ENCODE data around the gene ZBTB45. TPM values are rescaled to one million over a fixed set of nuclear protein-coding genes. Genes with fewer than 3 reads are reported as not detected.

Gene ZBTB45
- total RNA-seq: 8.9 and 9.3 TPM in 2 replicates

GRCh38 chr19:58519355-58520256, at the start of gene ZBTB45:
ZBTB45 (minus strand) TSS chr19:58519810; CDS start chr19:58517673, 2,137 bp downstream.

GRCh38 chr19:58558066-58558622, 38.5 kb upstream of the ZBTB45 start, which contains the start of gene UBE2M:
UBE2M (minus strand) TSS chr19:58558611; CDS start chr19:58558381, 230 bp downstream.

GRCh38 chr19:58554494-58555368, 35.1 kb upstream of the ZBTB45 start, which contains the start of gene CHMP2A:
CHMP2A (minus strand) TSS chr19:58555105; CDS start chr19:58554212, 893 bp downstream.

GRCh38 chr19:58543826-58544590, 24.4 kb upstream of the ZBTB45 start, which contains the start of gene TRIM28:
TRIM28 (plus strand) TSS chr19:58544064; CDS start chr19:58544758, 694 bp downstream.

GRCh38 chr19:58511353-58512208, 8.0 kb downstream of the ZBTB45 start, which contains the start of gene SLC27A5:
SLC27A5 (minus strand) TSS chr19:58511992; CDS start chr19:58511955, 37 bp downstream.

GRCh38 chr19:58475714-58476497, 43.7 kb downstream of the ZBTB45 start, which contains the start of gene ZNF446:
ZNF446 (plus strand) TSS chr19:58476352; CDS start chr19:58477219, 867 bp downstream.

GRCh38 chr19:58466760-58467589, 52.6 kb downstream of the ZBTB45 start, which contains the start of gene ZNF324:
ZNF324 (plus strand) TSS chr19:58467080; CDS start chr19:58469186, 2,106 bp downstream.

Other genes with a start within 250 kb of the ZBTB45 start
- gene ZNF8, start 240.9 kb downstream of the ZBTB45 start, total RNA-seq: 6.3 and 7.6 TPM in 2 replicates
- 18.8 and 20.3 TPM in 2 replicates for gene ERVK3-1, start 214.4 kb downstream of the ZBTB45 start, total RNA-seq
- 3.0 and 4.2 TPM in 2 replicates for gene ZSCAN22, start 192.8 kb downstream of the ZBTB45 start, total RNA-seq
- gene A1BG, start 166.3 kb downstream of the ZBTB45 start, total RNA-seq: 10.5 and 11.5 TPM in 2 replicates
- gene ZNF497, start 157.1 kb downstream of the ZBTB45 start, total RNA-seq: 0.91 and 2.0 TPM in 2 replicates
- 1.4 and 1.9 TPM in 2 replicates for gene ZNF837, start 138.8 kb downstream of the ZBTB45 start, total RNA-seq
- gene RPS5, start 132.5 kb downstream of the ZBTB45 start, total RNA-seq: 1,369 and 1,523 TPM in 2 replicates
- 0.13 TPM in 1 of 2 replicates, not detected in the other for gene RNF225, start 124.2 kb downstream of the ZBTB45 start, total RNA-seq
- 16.0 and 25.3 TPM in 2 replicates for gene ZNF584, start 111.2 kb downstream of the ZBTB45 start, total RNA-seq
- 10.6 and 11.7 TPM in 2 replicates for gene ZNF132, start 79.7 kb downstream of the ZBTB45 start, total RNA-seq
- gene ZNF324B, start 68.2 kb downstream of the ZBTB45 start, total RNA-seq: 9.2 and 12.5 TPM in 2 replicates
- 11.2 and 16.9 TPM in 2 replicates for gene ZNF324, start 52.7 kb downstream of the ZBTB45 start, total RNA-seq
- gene ZNF446, start 43.5 kb downstream of the ZBTB45 start, total RNA-seq: 6.3 and 7.2 TPM in 2 replicates
- 5.1 and 9.1 TPM in 2 replicates for gene SLC27A5, start 7.8 kb downstream of the ZBTB45 start, total RNA-seq
- gene TRIM28, start 24.3 kb upstream of the ZBTB45 start, total RNA-seq: 284 and 376 TPM in 2 replicates
- 96.8 and 99.2 TPM in 2 replicates for gene CHMP2A, start 35.3 kb upstream of the ZBTB45 start, total RNA-seq
- gene UBE2M, start 38.8 kb upstream of the ZBTB45 start, total RNA-seq: 47.2 and 63.3 TPM in 2 replicates
- gene MZF1, start 53.5 kb upstream of the ZBTB45 start, total RNA-seq: 20.5 and 30.5 TPM in 2 replicates

All from smooth muscle cell of the pulmonary artery (primary cell).